Measurements from ENCODE around the gene SMIM33.
A peak's percentile ranks its signal among the peaks of the same experiment; 100 is the strongest.
"Not testable (repeated sequence)": the region's sequence is repeated elsewhere in the genome, so short reads cannot be mapped to it uniquely, and the experiment has no call there.

SMIM33 gene

DNA sequence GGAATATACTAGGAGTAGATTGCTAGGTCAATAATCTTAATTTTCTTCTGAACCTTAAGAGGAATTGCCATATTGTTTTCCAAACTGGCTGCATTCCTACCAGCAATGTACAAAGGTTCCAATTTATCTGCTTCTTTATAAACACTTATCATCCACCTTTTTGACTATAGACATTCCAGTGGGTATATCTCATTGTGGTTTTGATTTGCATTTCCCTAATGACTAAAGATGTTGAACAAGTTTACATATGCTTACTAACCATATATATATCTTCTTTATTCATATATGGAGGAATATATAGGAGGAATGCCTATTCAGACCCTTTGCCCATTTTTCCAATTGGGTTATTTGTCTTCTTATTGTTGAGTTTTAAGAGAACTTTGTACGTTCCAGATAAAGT, 39.1 kb upstream of the SMIM33 start:
- H3K27ac ChIP-seq, result no peak overlapping the region
- no peaks in the 10 kb centered on the region for H3K27me3 ChIP-seq
- H3K4me1 ChIP-seq (ENCODE audit: control insufficient read depth in 1 of 2, insufficient read depth in 1 of 2, low read depth in 1 of 2, low read length in 1 of 2), result no peaks in the 10 kb centered on the region
- no peak for TF ChIP-seq CTCF (IDR thresholded peaks at IDR 0.05)
- no peaks in the 10 kb centered on the region for H3K36me3 ChIP-seq
- no peaks in the 10 kb centered on the region for H3K9me3 ChIP-seq
- no peak overlapping the region for H3K4me3 ChIP-seq (ENCODE audit: low read depth in 1 of 2, low read length in 1 of 2)

GRCh38 chr5:139435676-139436075, 35.1 kb upstream of the SMIM33 start:
- no peak overlapping the region for H3K4me3 ChIP-seq (ENCODE audit: low read depth in 1 of 2, low read length in 1 of 2)
- H3K4me1 ChIP-seq (ENCODE audit: control insufficient read depth in 1 of 2, insufficient read depth in 1 of 2, low read depth in 1 of 2, low read length in 1 of 2), result peaks cover 9 to 12% of the 10 kb centered on the region in 2 experiments
- no peak for TF ChIP-seq CTCF (IDR thresholded peaks at IDR 0.05)
- H3K27me3 ChIP-seq, result no peaks in the 10 kb centered on the region
- H3K27ac ChIP-seq, result no peak overlapping the region
- no peaks in the 10 kb centered on the region for H3K9me3 ChIP-seq
- H3K36me3 ChIP-seq, result no peaks in the 10 kb centered on the region

GRCh38 chr5:139438707-139439012, 32.1 kb upstream of the SMIM33 start:
- Histone ChIP-seq H3K4me1 (ENCODE audit: control insufficient read depth in 1 of 2, insufficient read depth in 1 of 2, low read depth in 1 of 2, low read length in 1 of 2) (peaks cover 9 to 12% of the 10 kb centered on the region in 2 experiments), H3K36me3 (no peaks in the 10 kb centered on the region), H3K27me3 (no peaks in the 10 kb centered on the region), H3K9me3 (no peaks in the 10 kb centered on the region), H3K4me3 (ENCODE audit: low read depth in 1 of 2, low read length in 1 of 2) (peak overlapping the region; percentile 82 to 93), H3K27ac (peak overlapping the region; percentile 93)
- no peak for TF ChIP-seq CTCF (IDR thresholded peaks at IDR 0.05)

DNA sequence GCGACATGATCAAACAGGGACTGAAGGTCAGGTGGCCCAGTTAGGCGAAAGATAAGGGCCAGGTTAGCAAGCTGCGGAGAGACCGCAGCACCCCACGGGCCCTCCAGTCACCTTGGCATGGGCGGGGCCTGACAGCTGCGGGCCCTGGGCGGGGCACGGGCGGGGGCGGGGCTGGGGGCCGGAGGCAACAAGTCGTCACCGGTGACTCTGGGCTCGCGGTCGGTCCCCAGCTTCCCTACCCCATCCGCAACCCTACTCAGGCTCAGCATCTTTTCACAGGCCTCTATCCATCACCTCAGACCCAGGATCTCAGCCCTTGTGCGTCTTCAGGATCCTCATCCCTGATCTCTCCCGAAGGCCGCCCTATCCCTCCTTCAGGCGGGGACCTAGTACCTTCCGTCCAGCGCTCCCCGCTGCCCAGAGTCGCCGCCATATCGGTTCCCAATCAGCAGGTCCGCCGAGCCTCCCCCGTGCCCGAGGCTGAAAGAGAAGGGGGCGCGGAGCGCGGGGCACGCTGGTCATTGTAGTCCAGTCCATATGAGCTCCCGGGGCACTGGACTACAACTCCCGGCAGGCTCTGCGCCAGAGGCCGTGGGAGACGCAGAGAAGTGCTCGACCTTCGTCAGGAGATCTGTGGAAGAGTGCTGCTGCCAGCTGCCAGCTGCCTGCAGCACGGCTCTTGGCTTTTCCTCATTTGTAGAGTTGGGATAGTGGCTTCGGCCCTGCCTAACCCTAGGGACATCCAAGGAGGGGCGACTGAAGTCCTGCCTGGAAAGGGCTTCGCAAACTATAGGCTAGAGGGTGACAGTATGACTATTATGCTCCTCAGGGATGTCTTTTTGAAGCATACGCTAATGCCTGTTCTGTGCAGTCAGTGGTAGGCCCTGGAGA, 31.5 kb upstream of the SMIM33 start, which contains the start of gene DNAJC18:
DNAJC18 (minus strand) TSS at position 513 of the 891 bp plus-strand sequence; CDS start at position 433, 80 bp downstream.
- peak within 1 kb of the TSS; percentile 82 to 93 for H3K4me3 ChIP-seq (ENCODE audit: low read depth in 1 of 2, low read length in 1 of 2)
- no peaks in the 10 kb centered on the region for H3K36me3 ChIP-seq
- TF ChIP-seq CTCF (IDR thresholded peaks at IDR 0.05), result peak; percentile 26
- peaks cover 9 to 12% of the 10 kb centered on the region in 2 experiments for H3K4me1 ChIP-seq (ENCODE audit: control insufficient read depth in 1 of 2, insufficient read depth in 1 of 2, low read depth in 1 of 2, low read length in 1 of 2)
- H3K27me3 ChIP-seq, result no peaks in the 10 kb centered on the region
- no peaks in the 10 kb centered on the region for H3K9me3 ChIP-seq
- H3K27ac ChIP-seq, result peak within 1 kb of the TSS; percentile 93

DNA sequence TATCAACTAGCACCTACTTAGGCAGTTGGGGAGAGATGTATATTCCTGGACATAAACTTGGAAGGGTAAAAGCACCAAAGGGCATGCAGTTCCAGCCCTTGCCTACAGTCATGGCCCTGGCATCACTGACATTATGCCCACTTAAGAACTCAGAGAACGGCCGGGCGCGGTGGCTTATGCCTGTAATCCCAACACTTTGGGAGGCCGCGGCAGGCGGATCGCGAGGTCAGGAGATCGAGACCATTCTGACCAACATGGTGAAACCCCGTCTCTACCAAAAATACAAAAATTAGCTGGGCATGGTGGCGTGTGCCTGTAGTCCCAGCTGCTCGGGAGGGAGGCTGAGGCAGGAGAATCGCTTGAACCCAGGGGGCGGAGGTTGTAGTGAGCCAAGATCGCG, 30.4 kb upstream of the SMIM33 start:
- H3K36me3 ChIP-seq; H3K4me3 ChIP-seq (ENCODE audit: low read depth in 1 of 2, low read length in 1 of 2); H3K9me3 ChIP-seq; H3K27ac ChIP-seq; H3K27me3 ChIP-seq: not testable (repeated sequence)
- H3K4me1 ChIP-seq (ENCODE audit: control insufficient read depth in 1 of 2, insufficient read depth in 1 of 2, low read depth in 1 of 2, low read length in 1 of 2), result peaks cover 9 to 12% of the 10 kb centered on the region in 2 experiments

DNA sequence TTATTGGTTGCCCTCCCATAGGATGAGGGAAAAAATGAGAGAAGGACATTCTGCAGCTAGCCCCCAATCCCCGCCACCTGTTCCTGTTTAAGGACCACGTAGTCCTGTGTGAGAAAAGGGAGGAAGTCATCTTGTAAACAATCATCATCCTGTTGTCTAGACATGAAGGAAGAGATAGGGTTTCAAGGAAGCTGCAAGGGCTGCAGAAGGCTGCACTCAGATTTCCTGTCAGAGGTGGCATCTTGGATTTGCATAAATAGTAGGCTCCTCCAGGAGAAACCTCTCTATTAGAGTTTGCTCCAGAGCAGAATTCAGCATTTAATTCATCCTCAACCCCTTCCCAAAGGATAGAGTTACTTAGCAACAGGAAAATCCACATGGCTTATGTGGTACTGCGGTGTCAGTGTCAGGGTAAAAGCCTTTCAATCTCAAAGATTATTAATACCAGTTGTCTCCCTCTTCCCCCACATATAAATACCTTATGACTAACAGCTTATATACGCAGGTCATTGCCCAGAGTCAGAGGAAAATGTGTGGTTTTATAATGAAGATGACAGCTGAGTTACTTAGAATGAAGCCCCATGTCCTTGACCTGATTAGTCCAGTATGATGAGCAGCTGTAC, 26.9 kb upstream of the SMIM33 start:
- Histone ChIP-seq H3K4me3 (ENCODE audit: low read depth in 1 of 2, low read length in 1 of 2) (no peak overlapping the region), H3K36me3 (no peaks in the 10 kb centered on the region), H3K4me1 (ENCODE audit: control insufficient read depth in 1 of 2, insufficient read depth in 1 of 2, low read depth in 1 of 2, low read length in 1 of 2) (peaks cover 6 to 7% of the 10 kb centered on the region in 2 experiments), H3K27ac (no peak overlapping the region), H3K27me3 (no peaks in the 10 kb centered on the region), H3K9me3 (no peaks in the 10 kb centered on the region)
- no peak for TF ChIP-seq CTCF (IDR thresholded peaks at IDR 0.05)

All from neutrophil (primary cell).